Fibroblast of lung (primary cell): ENCODE data around the gene NOVA1. TPM values are rescaled to one million over a fixed set of nuclear protein-coding genes. Genes with fewer than 3 reads are reported as not detected.

Experiments
- DNase-seq, 2 donors: peaks; one replicate each; pipeline versions ENCODE4 v3.0.0 to v3.0.0-alpha.2; 2010; ENCODE audit warnings: low read depth in 2 of 2
- H2AFZ ChIP-seq: 2 replicates; pipeline ENCODE4 v1.5.1; 2012; ENCODE audit warnings: low read length, control low read depth, inconsistent platforms
- H3K27ac ChIP-seq: 2 replicates; pipeline ENCODE4 v1.5.1; 2011; ENCODE audit warnings: low read length, control low read depth; ENCODE audit not compliant: insufficient read depth
- H3K27me3 ChIP-seq: 2 replicates; pipeline ENCODE4 v1.5.1; 2011; ENCODE audit warnings: mild to moderate bottlenecking, low read length; ENCODE audit not compliant: control insufficient read depth, insufficient read depth
- H3K36me3 ChIP-seq: 2 replicates; pipeline ENCODE4 v1.5.1; 2011; ENCODE audit warnings: low read length; ENCODE audit not compliant: control insufficient read depth, insufficient read depth
- H3K4me1 ChIP-seq: 2 replicates; pipeline ENCODE4 v1.5.1; 2011; ENCODE audit warnings: low read length; ENCODE audit not compliant: control insufficient read depth, insufficient read depth; ENCODE audit errors: extremely low read depth
- H3K4me2 ChIP-seq: 2 replicates; pipeline ENCODE4 v1.5.1; 2011; ENCODE audit warnings: low read length, control low read depth; ENCODE audit not compliant: insufficient read depth; ENCODE audit errors: extremely low read depth
- H3K4me3 ChIP-seq, 4 experiments: fragments of 200-600 bp in 1 of 4; sonication (generic) in 1 of 4; replicated peaks in 1 of 4; 2 replicates each; pipeline ENCODE4 v1.5.1; 2011 to 2016; ENCODE audit warnings: low read length in 4 of 4, low read depth in 3 of 4, mild to moderate bottlenecking in 3 of 4, control low read depth in 2 of 4, inconsistent platforms in 1 of 4, mixed read lengths in 1 of 4; ENCODE audit not compliant: insufficient read depth in 1 of 4; ENCODE audit errors: control extremely low read depth in 1 of 4
- H3K79me2 ChIP-seq: 2 replicates; pipeline ENCODE4 v1.5.1; 2012; ENCODE audit warnings: mild to moderate bottlenecking, low read length, inconsistent platforms; ENCODE audit not compliant: control insufficient read depth, insufficient read depth
- H3K9ac ChIP-seq: 2 replicates; pipeline ENCODE4 v1.5.1; 2011; ENCODE audit warnings: mild to moderate bottlenecking, low read length, control low read depth; ENCODE audit not compliant: insufficient read depth
- H3K9me3 ChIP-seq: 2 replicates; pipeline ENCODE4 v1.5.1; 2012; ENCODE audit warnings: low read depth, low read length; ENCODE audit not compliant: control insufficient read depth, insufficient read depth
- H4K20me1 ChIP-seq: 2 replicates; pipeline ENCODE4 v1.5.1; 2011; ENCODE audit warnings: low read length; ENCODE audit not compliant: control insufficient read depth, insufficient read depth; ENCODE audit errors: extremely low read depth
- EZH2 ChIP-seq: IDR thresholded peaks from 2 replicates; pipeline ENCODE4 v1.5.1; 2012; ENCODE audit warnings: low read length, control low read depth, mild to moderate bottlenecking; ENCODE audit errors: missing control alignments
- polyA plus RNA-seq, 2 donors: library from polyadenylated mRNA; depleted of rRNA in 1 of 2; stranded (reverse) in 1 of 2; unstranded in 1 of 2; fragments of >200 nt; gene quantifications; 2 replicates each; pipeline ENCODE4 v1.2.1, GENCODE V29; 2011 to 2012; ENCODE audit warnings: missing spikeins in 1 of 2
- total RNA-seq: library from RNA; depleted of rRNA; stranded (reverse); fragments of >200 nt; gene quantifications from 2 replicates; pipeline ENCODE4 v1.2.1, GENCODE V29; 2014
- TF ChIP-seq, protein P1 (sequence below), 2 donors: IDR thresholded peaks in 1 of 2; conservative IDR thresholded peaks in 1 of 2; 1 replicate in 1 of 2; 2 replicates in 1 of 2; pipeline ENCODE4 v1.5.1; 2011 to 2012; ENCODE audit warnings: low read length in 2 of 2, control low read depth in 1 of 2, inconsistent platforms in 1 of 2, low read depth in 1 of 2, mild to moderate bottlenecking in 1 of 2

The NOVA1 gene
- total and polyA plus RNA-seq, 2 donors (not counting 1 experiment from before 2014, with no cell fraction given) = 2.2 to 5.1 TPM

DNA sequence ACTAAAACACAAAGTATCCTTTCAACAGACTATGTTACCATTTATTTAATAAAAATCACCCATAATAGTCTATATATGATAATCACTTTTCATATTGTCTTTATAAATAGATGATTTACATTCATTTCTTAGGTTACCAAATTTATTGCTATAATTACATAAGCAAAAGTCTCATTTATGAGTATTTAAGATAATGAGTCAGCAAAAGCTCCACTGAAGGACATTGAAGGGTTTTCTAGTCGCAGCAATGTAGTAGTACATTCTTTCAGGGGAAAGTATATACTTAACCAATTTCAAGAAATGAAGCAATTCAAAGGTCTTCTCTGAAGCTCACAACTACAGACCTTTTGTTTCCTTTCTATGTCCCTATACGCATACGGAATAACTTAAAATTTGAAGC, 110.9 kb downstream of the NOVA1 start:
- H3K36me3 ChIP-seq = no peaks in the 10 kb centered on the region
- H3K27me3 ChIP-seq = no peaks in the 10 kb centered on the region
- no peak overlapping the region for H3K9ac ChIP-seq
- H3K79me2 ChIP-seq = no peaks in the 10 kb centered on the region
- no peak overlapping the region for H2AFZ ChIP-seq
- DNase-seq = no peak
- no peak overlapping the region for H3K4me3 ChIP-seq
- no peaks in the 10 kb centered on the region for H4K20me1 ChIP-seq
- H3K4me2 ChIP-seq = no peak overlapping the region
- H3K4me1 ChIP-seq = no peaks in the 10 kb centered on the region
- no peak overlapping the region for H3K27ac ChIP-seq
- no peak for TF ChIP-seq EZH2
- TF ChIP-seq, protein P1, sequence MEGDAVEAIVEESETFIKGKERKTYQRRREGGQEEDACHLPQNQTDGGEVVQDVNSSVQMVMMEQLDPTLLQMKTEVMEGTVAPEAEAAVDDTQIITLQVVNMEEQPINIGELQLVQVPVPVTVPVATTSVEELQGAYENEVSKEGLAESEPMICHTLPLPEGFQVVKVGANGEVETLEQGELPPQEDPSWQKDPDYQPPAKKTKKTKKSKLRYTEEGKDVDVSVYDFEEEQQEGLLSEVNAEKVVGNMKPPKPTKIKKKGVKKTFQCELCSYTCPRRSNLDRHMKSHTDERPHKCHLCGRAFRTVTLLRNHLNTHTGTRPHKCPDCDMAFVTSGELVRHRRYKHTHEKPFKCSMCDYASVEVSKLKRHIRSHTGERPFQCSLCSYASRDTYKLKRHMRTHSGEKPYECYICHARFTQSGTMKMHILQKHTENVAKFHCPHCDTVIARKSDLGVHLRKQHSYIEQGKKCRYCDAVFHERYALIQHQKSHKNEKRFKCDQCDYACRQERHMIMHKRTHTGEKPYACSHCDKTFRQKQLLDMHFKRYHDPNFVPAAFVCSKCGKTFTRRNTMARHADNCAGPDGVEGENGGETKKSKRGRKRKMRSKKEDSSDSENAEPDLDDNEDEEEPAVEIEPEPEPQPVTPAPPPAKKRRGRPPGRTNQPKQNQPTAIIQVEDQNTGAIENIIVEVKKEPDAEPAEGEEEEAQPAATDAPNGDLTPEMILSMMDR (conservative IDR thresholded peaks at IDR 0.05 in 1 of 2, IDR thresholded peaks at IDR 0.05 in 1 of 2; ENCODE audit: low read depth in 1 of 2, low read length in 2 of 2) = no peak
- H3K9me3 ChIP-seq = no peaks in the 10 kb centered on the region

DNA sequence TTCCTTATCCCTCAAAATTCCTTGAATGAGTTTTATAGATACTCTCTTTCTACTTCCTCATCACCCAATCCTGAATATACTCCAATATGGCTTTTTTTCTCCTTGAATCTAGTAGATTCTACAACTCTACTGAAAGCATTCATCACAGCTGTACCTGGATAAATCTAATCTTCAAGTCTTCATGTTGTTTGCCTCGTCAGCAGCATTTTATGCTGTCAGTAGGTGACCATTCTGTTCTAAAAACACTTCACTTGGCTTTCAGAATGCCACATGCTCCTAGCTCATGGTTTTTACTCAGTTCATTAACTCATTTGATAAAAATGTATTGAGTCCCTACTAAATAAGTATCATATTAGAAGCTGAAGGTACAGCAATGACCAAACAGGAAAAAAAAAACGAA, 113.3 kb downstream of the NOVA1 start:
- Histone ChIP-seq H3K9ac (no peak overlapping the region), H3K27me3 (no peaks in the 10 kb centered on the region), H3K4me1 (no peaks in the 10 kb centered on the region), H2AFZ (no peak overlapping the region), H3K4me3 (no peak overlapping the region), H3K4me2 (no peak overlapping the region), H3K79me2 (no peaks in the 10 kb centered on the region), H3K9me3 (no peaks in the 10 kb centered on the region), H3K27ac (no peak overlapping the region), H3K36me3 (no peaks in the 10 kb centered on the region), H4K20me1 (no peaks in the 10 kb centered on the region)
- TF ChIP-seq, protein P1 (conservative IDR thresholded peaks at IDR 0.05 in 1 of 2, IDR thresholded peaks at IDR 0.05 in 1 of 2; ENCODE audit: low read depth in 1 of 2, low read length in 2 of 2) = no peak
- TF ChIP-seq EZH2 = no peak
- DNase-seq = no peak

DNA sequence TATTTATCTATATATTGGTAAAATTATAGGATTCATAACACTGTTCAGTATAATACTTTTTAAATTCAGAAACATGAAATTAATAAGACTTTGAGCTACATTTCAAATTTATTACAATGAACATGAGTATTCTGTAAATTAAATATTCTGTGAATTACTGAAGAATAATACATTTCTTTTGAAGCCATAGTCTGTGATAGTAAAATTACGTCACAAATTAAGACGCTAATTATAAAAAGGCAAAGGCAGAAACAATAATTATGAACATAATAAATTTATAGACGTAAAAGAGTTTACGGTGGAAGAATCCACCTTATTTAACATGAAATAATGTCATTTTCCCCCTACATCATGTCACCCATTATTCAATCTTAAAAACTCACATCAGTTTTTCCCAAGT, 118.9 kb downstream of the NOVA1 start:
- no peak overlapping the region for H2AFZ ChIP-seq
- H3K9ac ChIP-seq = no peak overlapping the region
- H3K36me3 ChIP-seq = no peaks in the 10 kb centered on the region
- no peaks in the 10 kb centered on the region for H3K4me1 ChIP-seq
- DNase-seq = no peak
- H4K20me1 ChIP-seq = no peaks in the 10 kb centered on the region
- no peak overlapping the region for H3K4me3 ChIP-seq
- TF ChIP-seq, protein P1 (conservative IDR thresholded peaks at IDR 0.05 in 1 of 2, IDR thresholded peaks at IDR 0.05 in 1 of 2; ENCODE audit: low read depth in 1 of 2, low read length in 2 of 2) = no peak
- no peak for TF ChIP-seq EZH2
- H3K27ac ChIP-seq = no peak overlapping the region
- no peak overlapping the region for H3K4me2 ChIP-seq
- no peaks in the 10 kb centered on the region for H3K27me3 ChIP-seq
- no peaks in the 10 kb centered on the region for H3K79me2 ChIP-seq
- H3K9me3 ChIP-seq = no peaks in the 10 kb centered on the region
